ENCODE data around the gene GNLY.
"Not testable (repeated sequence)": the region's sequence is repeated elsewhere in the genome, so short reads cannot be mapped to it uniquely, and the experiment has no call there.

Gene GNLY

DNA sequence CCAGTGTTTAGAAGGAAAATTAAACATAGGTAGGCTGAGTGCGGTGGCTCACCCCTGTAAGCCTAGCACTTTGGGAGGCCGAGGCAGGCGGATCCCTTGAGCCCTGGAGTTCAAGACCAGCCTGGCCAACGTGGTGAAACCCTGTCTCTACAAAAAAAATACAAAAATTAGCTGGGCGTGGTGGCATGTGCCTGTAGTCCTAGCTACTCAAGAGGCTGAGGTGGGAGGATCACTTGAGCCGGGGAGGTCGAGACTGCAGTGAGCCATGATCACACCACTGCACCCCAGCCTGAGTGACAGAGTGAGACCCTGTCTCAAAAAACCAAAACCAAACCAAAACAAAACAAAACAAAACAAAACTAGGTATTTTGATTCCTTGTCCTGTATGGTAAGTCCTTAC lies 20.3 kb downstream of the GNLY start:
- not testable (repeated sequence) for H3K9ac ChIP-seq (ENCODE audit: low read depth in 1 of 2, low read length in 2 of 2); H3K27ac ChIP-seq (ENCODE audit: low read depth in 2 of 2, low read length in 2 of 2)
- peaks cover 8 to 13% of the 10 kb centered on the region in 2 donors for H3K4me1 ChIP-seq (ENCODE audit: control insufficient read depth in 2 of 2, insufficient read depth in 2 of 2, low read length in 2 of 2)

DNA sequence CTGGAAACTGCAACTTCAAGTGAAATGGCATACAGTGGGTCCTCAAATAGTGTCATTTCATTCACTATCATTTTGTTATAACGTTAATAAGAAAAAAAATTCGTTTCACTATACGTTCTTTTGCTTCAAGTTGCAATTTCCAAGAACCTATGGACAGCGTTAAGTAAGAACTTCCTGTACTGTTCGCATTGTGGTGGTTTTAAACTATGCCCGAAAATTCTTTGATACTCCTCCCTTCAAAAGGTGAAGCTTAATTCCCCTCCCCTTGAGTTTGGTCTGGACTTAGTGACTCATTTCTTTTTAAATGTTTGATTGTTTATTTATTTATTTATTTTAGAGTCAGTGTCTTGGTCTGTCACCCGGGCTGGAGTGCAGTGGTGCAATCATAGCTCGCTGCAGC lies 20.7 kb downstream of the GNLY start:
- H3K9ac ChIP-seq (ENCODE audit: low read depth in 1 of 2, low read length in 2 of 2): no peak overlapping the region
- H3K9me3 ChIP-seq (ENCODE audit: control insufficient read depth in 2 of 2, low read length in 2 of 2): no peaks in the 10 kb centered on the region
- H3K27me3 ChIP-seq (ENCODE audit: control insufficient read depth in 2 of 2, insufficient read depth in 2 of 2, low read length in 2 of 2): no peaks in the 10 kb centered on the region
- peaks cover 8 to 13% of the 10 kb centered on the region in 2 donors for H3K4me1 ChIP-seq (ENCODE audit: control insufficient read depth in 2 of 2, insufficient read depth in 2 of 2, low read length in 2 of 2)
- no peaks in the 10 kb centered on the region for H3K36me3 ChIP-seq (ENCODE audit: control insufficient read depth in 2 of 2, insufficient read depth in 2 of 2, low read length in 2 of 2)
- no peak overlapping the region for H3K4me3 ChIP-seq (ENCODE audit: low read length in 2 of 2)
- H3K27ac ChIP-seq (ENCODE audit: low read depth in 2 of 2, low read length in 2 of 2): no peak overlapping the region

More for the DNA sequence above, 20.3 kb downstream of the GNLY start:
- H3K4me3 ChIP-seq (ENCODE audit: low read length in 2 of 2); H3K27me3 ChIP-seq (ENCODE audit: control insufficient read depth in 2 of 2, insufficient read depth in 2 of 2, low read length in 2 of 2); H3K9me3 ChIP-seq (ENCODE audit: control insufficient read depth in 2 of 2, low read length in 2 of 2); H3K36me3 ChIP-seq (ENCODE audit: control insufficient read depth in 2 of 2, insufficient read depth in 2 of 2, low read length in 2 of 2): not testable (repeated sequence)

DNA sequence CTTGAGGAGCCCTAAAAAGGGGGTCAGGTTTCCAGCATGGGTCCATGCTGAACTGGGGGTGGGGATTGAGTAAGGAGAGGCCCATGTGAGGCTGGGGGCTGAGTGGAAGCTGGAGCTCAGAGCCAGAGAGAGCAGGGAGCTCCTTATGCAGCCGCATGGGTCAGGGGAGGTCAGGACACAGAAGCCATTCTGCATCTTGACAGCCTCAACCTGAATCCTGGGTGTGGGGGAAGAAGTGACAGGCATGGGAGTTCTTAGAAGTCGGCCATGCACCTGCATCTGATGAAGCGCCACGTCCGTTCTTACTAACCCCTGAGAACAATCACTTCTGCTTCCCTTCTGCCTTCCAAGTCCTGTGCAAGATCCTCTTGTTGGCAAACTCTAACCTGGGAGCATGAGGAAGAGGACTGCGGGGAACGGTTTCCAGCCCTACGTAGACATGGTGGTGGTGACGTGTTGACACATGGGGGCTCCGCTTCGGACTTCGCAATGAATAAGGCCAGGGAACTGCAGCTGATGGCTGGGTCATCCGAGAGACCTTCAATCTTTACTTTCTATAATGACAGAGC lies 22.3 kb downstream of the GNLY start:
- no peaks in the 10 kb centered on the region for H3K9me3 ChIP-seq (ENCODE audit: control insufficient read depth in 2 of 2, low read length in 2 of 2)
- H3K9ac ChIP-seq (ENCODE audit: low read depth in 1 of 2, low read length in 2 of 2): no peak overlapping the region
- H3K4me3 ChIP-seq (ENCODE audit: low read length in 2 of 2): no peak overlapping the region
- peaks cover 4 to 8% of the 10 kb centered on the region in 2 donors for H3K4me1 ChIP-seq (ENCODE audit: control insufficient read depth in 2 of 2, insufficient read depth in 2 of 2, low read length in 2 of 2)
- H3K27ac ChIP-seq (ENCODE audit: low read depth in 2 of 2, low read length in 2 of 2): no peak overlapping the region
- H3K27me3 ChIP-seq (ENCODE audit: control insufficient read depth in 2 of 2, insufficient read depth in 2 of 2, low read length in 2 of 2): no peaks in the 10 kb centered on the region
- no peaks in the 10 kb centered on the region for H3K36me3 ChIP-seq (ENCODE audit: control insufficient read depth in 2 of 2, insufficient read depth in 2 of 2, low read length in 2 of 2)

DNA sequence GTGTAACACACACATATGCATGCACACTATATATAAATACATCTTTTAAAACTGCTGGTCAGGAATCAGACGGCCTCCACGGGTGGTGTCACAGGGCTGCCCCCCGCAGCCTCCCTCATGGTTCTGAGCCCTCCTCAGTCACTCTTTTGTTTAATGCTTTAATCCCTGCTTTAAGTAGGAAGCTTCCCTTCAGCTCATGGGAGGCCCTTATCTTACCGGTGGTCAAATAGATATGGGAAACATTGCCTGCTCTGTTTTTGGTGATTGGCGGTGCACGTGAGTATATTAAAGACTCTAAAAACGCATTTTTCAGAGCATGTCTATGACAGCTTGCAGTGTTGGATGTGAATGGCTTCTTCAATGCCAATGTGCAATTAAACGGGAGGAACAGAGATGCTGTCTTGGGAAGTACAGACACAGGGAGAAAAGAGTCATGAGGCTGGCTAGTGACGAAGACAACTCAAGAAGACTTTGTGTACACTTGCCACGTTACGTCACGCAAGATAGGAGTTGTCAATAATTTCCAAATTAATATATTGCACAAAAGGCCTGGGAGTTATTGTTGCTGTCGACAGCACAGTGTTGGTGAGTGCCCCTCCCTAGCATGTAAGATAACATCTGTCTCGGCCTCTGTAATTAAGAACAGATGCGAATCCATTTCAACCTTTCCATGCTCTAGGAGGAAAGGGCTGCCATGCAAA lies 23.3 kb downstream of the GNLY start:
- peaks cover 4 to 5% of the 10 kb centered on the region in 2 donors for H3K4me1 ChIP-seq (ENCODE audit: control insufficient read depth in 2 of 2, insufficient read depth in 2 of 2, low read length in 2 of 2)
- H3K4me3 ChIP-seq (ENCODE audit: low read length in 2 of 2): no peak overlapping the region
- no peaks in the 10 kb centered on the region for H3K36me3 ChIP-seq (ENCODE audit: control insufficient read depth in 2 of 2, insufficient read depth in 2 of 2, low read length in 2 of 2)
- no peak overlapping the region for H3K27ac ChIP-seq (ENCODE audit: low read depth in 2 of 2, low read length in 2 of 2)
- H3K9me3 ChIP-seq (ENCODE audit: control insufficient read depth in 2 of 2, low read length in 2 of 2): no peaks in the 10 kb centered on the region
- H3K27me3 ChIP-seq (ENCODE audit: control insufficient read depth in 2 of 2, insufficient read depth in 2 of 2, low read length in 2 of 2): no peaks in the 10 kb centered on the region
- H3K9ac ChIP-seq (ENCODE audit: low read depth in 1 of 2, low read length in 2 of 2): no peak overlapping the region

DNA sequence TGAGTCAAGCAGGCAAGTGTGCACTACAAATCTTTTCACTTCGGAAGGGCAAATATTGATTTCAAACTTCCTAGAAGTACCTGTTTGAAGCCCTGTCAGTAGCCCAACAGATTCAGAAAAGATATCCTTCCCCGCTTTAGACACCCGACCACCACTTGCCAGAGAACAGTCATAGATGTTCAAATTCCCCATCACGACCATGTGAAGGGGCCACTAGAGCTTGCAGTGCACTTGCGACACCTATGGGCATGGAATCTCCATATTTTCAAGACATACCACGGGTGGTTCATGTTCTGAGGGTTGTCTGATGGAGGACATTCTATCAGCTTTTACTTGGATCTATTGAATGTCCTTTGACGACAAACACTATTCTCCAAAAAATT lies 23.8 kb downstream of the GNLY start:
- H3K4me3 ChIP-seq (ENCODE audit: low read length in 2 of 2): no peak overlapping the region
- peaks cover 0 to 4% of the 10 kb centered on the region in 2 donors for H3K4me1 ChIP-seq (ENCODE audit: control insufficient read depth in 2 of 2, insufficient read depth in 2 of 2, low read length in 2 of 2)
- H3K27ac ChIP-seq (ENCODE audit: low read depth in 2 of 2, low read length in 2 of 2): no peak overlapping the region

DNA sequence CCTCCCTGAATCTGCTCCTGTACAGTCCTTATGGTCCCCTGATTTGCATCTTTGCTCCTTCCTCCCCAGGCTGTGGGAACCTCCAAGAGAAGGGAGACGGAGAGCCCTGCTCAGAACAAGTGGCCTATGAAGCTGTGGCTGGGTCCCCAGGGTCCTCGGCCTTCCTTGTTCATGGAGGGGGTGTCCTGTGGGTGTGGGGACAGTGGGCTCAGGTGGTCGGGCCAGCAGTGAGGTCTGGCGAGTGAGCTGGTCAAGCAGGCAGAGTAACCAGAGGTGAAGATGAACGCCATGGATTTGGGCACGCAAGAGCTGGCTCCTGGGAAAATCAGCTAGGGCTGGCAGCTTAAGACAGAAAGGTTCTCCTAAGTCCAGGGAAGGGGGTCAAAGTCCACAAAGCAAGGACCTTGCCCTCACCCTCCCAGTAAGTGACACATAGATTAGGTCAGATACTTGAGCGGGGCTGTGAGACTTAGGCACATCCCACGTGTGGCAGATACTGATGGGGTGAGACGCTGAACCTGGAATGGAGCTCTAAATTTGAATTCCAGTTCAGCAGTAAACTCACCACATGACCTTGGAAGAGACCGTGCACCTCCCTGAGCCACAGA lies 24.8 kb downstream of the GNLY start:
- H3K36me3 ChIP-seq (ENCODE audit: control insufficient read depth in 2 of 2, insufficient read depth in 2 of 2, low read length in 2 of 2): no peaks in the 10 kb centered on the region
- H3K27me3 ChIP-seq (ENCODE audit: control insufficient read depth in 2 of 2, insufficient read depth in 2 of 2, low read length in 2 of 2): no peaks in the 10 kb centered on the region
- no peaks in the 10 kb centered on the region for H3K9me3 ChIP-seq (ENCODE audit: control insufficient read depth in 2 of 2, low read length in 2 of 2)
- no peak overlapping the region for H3K9ac ChIP-seq (ENCODE audit: low read depth in 1 of 2, low read length in 2 of 2)
- H3K27ac ChIP-seq (ENCODE audit: low read depth in 2 of 2, low read length in 2 of 2): no peak overlapping the region
- H3K4me3 ChIP-seq (ENCODE audit: low read length in 2 of 2): no peak overlapping the region
- no peaks in the 10 kb centered on the region for H3K4me1 ChIP-seq (ENCODE audit: control insufficient read depth in 2 of 2, insufficient read depth in 2 of 2, low read length in 2 of 2)

More for the DNA sequence above, 23.8 kb downstream of the GNLY start:
- H3K27me3 ChIP-seq (ENCODE audit: control insufficient read depth in 2 of 2, insufficient read depth in 2 of 2, low read length in 2 of 2): no peaks in the 10 kb centered on the region
- H3K9ac ChIP-seq (ENCODE audit: low read depth in 1 of 2, low read length in 2 of 2): no peak overlapping the region
- no peaks in the 10 kb centered on the region for H3K9me3 ChIP-seq (ENCODE audit: control insufficient read depth in 2 of 2, low read length in 2 of 2)
- H3K36me3 ChIP-seq (ENCODE audit: control insufficient read depth in 2 of 2, insufficient read depth in 2 of 2, low read length in 2 of 2): no peaks in the 10 kb centered on the region

DNA sequence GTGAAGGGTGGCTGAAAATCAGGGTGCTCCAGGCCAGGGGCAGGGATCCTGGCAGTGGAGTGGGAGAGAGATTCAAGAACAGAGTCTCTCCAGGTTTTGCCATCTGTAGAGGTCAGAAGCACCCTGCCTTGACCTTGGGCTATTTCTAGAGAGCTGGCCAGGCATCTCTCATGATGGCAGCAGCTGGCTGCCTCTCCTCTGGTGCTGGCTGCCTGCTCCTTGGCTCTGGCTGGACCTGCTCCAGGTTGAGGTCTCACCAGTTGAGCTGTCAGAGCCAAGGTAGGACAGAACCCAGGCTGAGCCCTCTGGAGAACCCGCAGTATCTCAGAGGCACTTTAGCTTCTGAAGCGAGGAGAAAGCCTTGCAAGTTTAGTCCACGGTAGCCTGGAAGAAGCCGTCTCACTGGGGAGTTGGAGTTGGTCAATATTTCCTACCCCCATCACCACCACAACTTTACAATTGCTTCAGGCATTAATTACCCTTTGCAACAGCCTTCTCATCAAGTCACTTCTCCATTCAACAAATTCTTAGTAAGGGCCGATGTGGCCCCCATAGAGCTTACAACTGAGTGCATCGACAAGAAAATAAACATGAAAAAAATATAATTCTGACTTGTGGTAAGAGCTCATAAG lies 25.6 kb downstream of the GNLY start:
- H3K9ac ChIP-seq (ENCODE audit: low read depth in 1 of 2, low read length in 2 of 2): no peak overlapping the region
- H3K4me3 ChIP-seq (ENCODE audit: low read length in 2 of 2): no peak overlapping the region
- H3K27me3 ChIP-seq (ENCODE audit: control insufficient read depth in 2 of 2, insufficient read depth in 2 of 2, low read length in 2 of 2): no peaks in the 10 kb centered on the region
- H3K36me3 ChIP-seq (ENCODE audit: control insufficient read depth in 2 of 2, insufficient read depth in 2 of 2, low read length in 2 of 2): no peaks in the 10 kb centered on the region
- no peak overlapping the region for H3K27ac ChIP-seq (ENCODE audit: low read depth in 2 of 2, low read length in 2 of 2)
- H3K4me1 ChIP-seq (ENCODE audit: control insufficient read depth in 2 of 2, insufficient read depth in 2 of 2, low read length in 2 of 2): no peaks in the 10 kb centered on the region
- H3K9me3 ChIP-seq (ENCODE audit: control insufficient read depth in 2 of 2, low read length in 2 of 2): no peaks in the 10 kb centered on the region

DNA sequence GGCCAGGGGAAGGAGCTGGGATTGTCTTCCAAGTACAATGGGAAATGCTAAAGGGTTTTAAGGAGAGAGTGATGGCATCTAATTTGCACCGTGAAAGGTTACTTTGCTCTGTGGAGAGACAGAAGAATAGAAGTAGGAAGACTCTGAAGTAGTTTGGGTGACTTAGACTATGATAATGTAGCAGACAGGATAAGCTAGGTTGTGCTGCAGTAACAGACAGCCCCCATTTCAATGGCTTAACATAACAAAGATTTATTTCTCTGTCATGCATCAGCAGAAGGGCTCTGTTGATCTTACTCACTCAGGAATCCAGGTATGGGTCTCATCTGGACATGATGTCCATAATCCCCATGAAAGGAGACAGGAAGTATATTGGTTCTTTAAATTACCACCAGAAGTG lies 26.4 kb downstream of the GNLY start:
- H3K9ac ChIP-seq (ENCODE audit: low read depth in 1 of 2, low read length in 2 of 2): no peak overlapping the region
- H3K36me3 ChIP-seq (ENCODE audit: control insufficient read depth in 2 of 2, insufficient read depth in 2 of 2, low read length in 2 of 2): no peaks in the 10 kb centered on the region
- H3K9me3 ChIP-seq (ENCODE audit: control insufficient read depth in 2 of 2, low read length in 2 of 2): no peaks in the 10 kb centered on the region
- H3K27me3 ChIP-seq (ENCODE audit: control insufficient read depth in 2 of 2, insufficient read depth in 2 of 2, low read length in 2 of 2): no peaks in the 10 kb centered on the region
- no peak overlapping the region for H3K4me3 ChIP-seq (ENCODE audit: low read length in 2 of 2)
- H3K4me1 ChIP-seq (ENCODE audit: control insufficient read depth in 2 of 2, insufficient read depth in 2 of 2, low read length in 2 of 2): no peaks in the 10 kb centered on the region
- H3K27ac ChIP-seq (ENCODE audit: low read depth in 2 of 2, low read length in 2 of 2): no peak overlapping the region

DNA sequence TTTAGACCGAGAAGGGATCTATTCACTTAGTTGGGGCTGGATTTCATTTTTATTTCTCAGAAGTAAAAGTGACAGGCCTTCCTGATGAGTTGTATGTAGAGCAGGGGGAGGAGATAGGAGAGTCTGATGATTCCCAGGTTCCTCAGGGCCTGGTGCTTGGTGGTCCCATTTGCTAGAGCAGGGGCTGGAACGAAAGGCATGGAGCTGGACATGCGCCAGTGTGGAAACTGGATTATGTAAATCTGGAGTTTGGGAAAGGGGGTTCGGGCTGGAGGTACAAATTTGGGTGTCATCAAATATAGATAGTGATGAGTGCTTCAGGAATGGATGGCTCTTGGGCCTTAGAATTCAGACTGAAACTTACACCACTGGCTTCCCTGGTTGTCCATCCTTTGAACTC lies 27.5 kb downstream of the GNLY start:
- Histone ChIP-seq H3K27ac (ENCODE audit: low read depth in 2 of 2, low read length in 2 of 2) (no peak overlapping the region), H3K4me1 (ENCODE audit: control insufficient read depth in 2 of 2, insufficient read depth in 2 of 2, low read length in 2 of 2) (no peaks in the 10 kb centered on the region), H3K9ac (ENCODE audit: low read depth in 1 of 2, low read length in 2 of 2) (no peak overlapping the region), H3K27me3 (ENCODE audit: control insufficient read depth in 2 of 2, insufficient read depth in 2 of 2, low read length in 2 of 2) (no peaks in the 10 kb centered on the region), H3K4me3 (ENCODE audit: low read length in 2 of 2) (no peak overlapping the region), H3K9me3 (ENCODE audit: control insufficient read depth in 2 of 2, low read length in 2 of 2) (no peaks in the 10 kb centered on the region), H3K36me3 (ENCODE audit: control insufficient read depth in 2 of 2, insufficient read depth in 2 of 2, low read length in 2 of 2) (no peaks in the 10 kb centered on the region)

DNA sequence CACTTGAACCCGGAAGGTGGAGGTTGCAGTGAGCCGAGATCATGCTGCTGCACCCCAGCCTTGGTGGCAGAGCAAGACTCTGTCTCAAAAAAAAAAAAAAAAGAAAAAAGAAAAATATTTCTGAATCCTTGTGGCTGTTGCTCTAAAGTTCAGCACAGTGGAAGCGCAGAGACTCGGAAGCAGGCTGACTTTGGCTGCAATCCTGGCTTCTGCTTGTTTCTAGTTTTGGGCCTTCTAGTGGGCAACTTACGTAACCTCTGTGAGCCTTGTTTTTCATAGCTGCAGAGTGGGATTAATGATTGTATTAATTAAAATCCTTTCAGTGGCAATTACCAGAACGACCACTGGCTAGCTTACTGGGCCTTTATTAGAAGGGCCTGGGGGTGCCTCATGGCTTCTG lies 28.4 kb downstream of the GNLY start:
- Histone ChIP-seq H3K9me3 (ENCODE audit: control insufficient read depth in 2 of 2, low read length in 2 of 2) (no peaks in the 10 kb centered on the region), H3K27me3 (ENCODE audit: control insufficient read depth in 2 of 2, insufficient read depth in 2 of 2, low read length in 2 of 2) (no peaks in the 10 kb centered on the region), H3K36me3 (ENCODE audit: control insufficient read depth in 2 of 2, insufficient read depth in 2 of 2, low read length in 2 of 2) (no peaks in the 10 kb centered on the region), H3K4me3 (ENCODE audit: low read length in 2 of 2) (no peak overlapping the region), H3K4me1 (ENCODE audit: control insufficient read depth in 2 of 2, insufficient read depth in 2 of 2, low read length in 2 of 2) (no peaks in the 10 kb centered on the region), H3K27ac (ENCODE audit: low read depth in 2 of 2, low read length in 2 of 2) (no peak overlapping the region), H3K9ac (ENCODE audit: low read depth in 1 of 2, low read length in 2 of 2) (no peak overlapping the region)

Data from mucosa of rectum (tissue), 2 donors.